HEK293 (cell line): ENCODE measurements around the gene NAP1L1.

Source experiments
- CTCF ChIA-PET: fragments of 350-600 bp; formaldehyde crosslinking; extraction: SDS; loops from one replicate; lab custom pipeline; 2021; ENCODE audit warnings: antibody characterized with exemption; lab: Yijun Ruan, JAX
- POLR2A ChIA-PET: fragments of 300-600 bp; formaldehyde crosslinking; extraction: SDS; loops from one replicate; lab custom pipeline; 2020; ENCODE audit warnings: antibody characterized with exemption, inconsistent platforms; lab: Yijun Ruan, JAX
- H3K27ac ChIP-seq: fragments of 200-500 bp; sonication (Bioruptor generic); 2 replicates; pipeline ENCODE4 v1.5.1; 2014; ENCODE audit warnings: low read depth, low read length, control low read depth, inconsistent platforms; ENCODE audit errors: extremely low read depth
- H3K36me3 ChIP-seq, 2 experiments: fragments of 200-500 bp in 1 of 2; sonication (Bioruptor generic) in 1 of 2; 1 replicate in 1 of 2; 2 replicates in 1 of 2; pipeline ENCODE4 v1.5.1; 2014 to 2017; ENCODE audit warnings: inconsistent platforms in 2 of 2, low read length in 2 of 2; ENCODE audit not compliant: control insufficient read depth in 2 of 2, insufficient read depth in 1 of 2
- H3K4me1 ChIP-seq: fragments of 200-500 bp; sonication (Bioruptor generic); 2 replicates; pipeline ENCODE4 v1.5.1; 2014; ENCODE audit warnings: mild to moderate bottlenecking, low read length, inconsistent platforms; ENCODE audit not compliant: control insufficient read depth, insufficient read depth
- H3K4me3 ChIP-seq: 2 replicates; pipeline ENCODE4 v1.5.1; 2011; ENCODE audit warnings: low read depth, mild to moderate bottlenecking, control low read depth, low read length, moderate library complexity
- H3K9me3 ChIP-seq: fragments of 200-500 bp; sonication (Bioruptor generic); 2 replicates; pipeline ENCODE4 v1.5.1; 2014; ENCODE audit warnings: low read depth, low read length, inconsistent platforms; ENCODE audit not compliant: control insufficient read depth, insufficient read depth
- AEBP2 ChIP-seq: fragments of 450-650 bp; formaldehyde crosslinking; IDR thresholded peaks from 2 replicates; pipeline ENCODE4 v1.5.1; 2016; ENCODE audit warnings: missing biosample characterization, missing genetic modification characterization, borderline replicate concordance
- ATF2 ChIP-seq: fragments of 450-650 bp; formaldehyde crosslinking; IDR thresholded peaks from 2 replicates; pipeline ENCODE4 v1.5.1; 2016; ENCODE audit warnings: missing biosample characterization, missing genetic modification characterization, low read depth
- CTCF ChIP-seq: fragments of 450-650 bp; formaldehyde crosslinking; IDR thresholded peaks from 2 replicates; pipeline ENCODE4 v1.5.1; 2016; ENCODE audit warnings: missing biosample characterization, missing genetic modification characterization
- FEZF1 ChIP-seq: fragments of 450-650 bp; formaldehyde crosslinking; IDR thresholded peaks from 2 replicates; pipeline ENCODE4 v1.5.1; 2016; ENCODE audit warnings: missing biosample characterization, missing genetic modification characterization
- SP2 ChIP-seq: fragments of 450-650 bp; formaldehyde crosslinking; IDR thresholded peaks from 2 replicates; pipeline ENCODE4 v1.5.1; 2016; ENCODE audit warnings: missing biosample characterization, missing genetic modification characterization
- SP7 ChIP-seq: fragments of 450-650 bp; formaldehyde crosslinking; IDR thresholded peaks from 2 replicates; pipeline ENCODE4 v1.5.1; 2016; ENCODE audit warnings: missing biosample characterization, missing genetic modification characterization
- TSHZ1 ChIP-seq: fragments of 450-650 bp; formaldehyde crosslinking; IDR thresholded peaks from 2 replicates; pipeline ENCODE4 v1.5.1; 2016; ENCODE audit warnings: missing biosample characterization, missing genetic modification characterization, borderline replicate concordance
- ZBTB21 ChIP-seq: fragments of 450-650 bp; formaldehyde crosslinking; IDR thresholded peaks from 2 replicates; pipeline ENCODE4 v1.5.1; 2017; ENCODE audit warnings: missing biosample characterization, missing genetic modification characterization
- ZBTB48 ChIP-seq: fragments of 450-650 bp; formaldehyde crosslinking; IDR thresholded peaks from 2 replicates; pipeline ENCODE4 v1.5.1; 2016; ENCODE audit warnings: missing biosample characterization, missing genetic modification characterization
- ZEB2 ChIP-seq: fragments of 450-650 bp; formaldehyde crosslinking; IDR thresholded peaks from 2 replicates; pipeline ENCODE4 v1.5.1; 2016; ENCODE audit warnings: missing biosample characterization, missing genetic modification characterization
- ZNF16 ChIP-seq: fragments of 450-650 bp; formaldehyde crosslinking; IDR thresholded peaks from 2 replicates; pipeline ENCODE4 v1.5.1; 2016; ENCODE audit warnings: low read depth, missing biosample characterization, missing genetic modification characterization
- ZNF2 ChIP-seq: fragments of 450-650 bp; formaldehyde crosslinking; IDR thresholded peaks from 2 replicates; pipeline ENCODE4 v1.5.1; 2016; ENCODE audit warnings: missing biosample characterization, missing genetic modification characterization
- ZNF513 ChIP-seq: fragments of 450-650 bp; IDR thresholded peaks from 2 replicates; pipeline ENCODE4 v1.5.1; 2018; ENCODE audit warnings: missing biosample characterization, missing genetic modification characterization
- ZNF626 ChIP-seq: fragments of 450-650 bp; sonication (Bioruptor Pico); formaldehyde crosslinking; IDR thresholded peaks from 2 replicates; pipeline ENCODE4 v1.5.1; 2018; ENCODE audit warnings: missing biosample characterization, missing genetic modification characterization, inconsistent platforms
- ZNF776 ChIP-seq: fragments of 450-650 bp; formaldehyde crosslinking; IDR thresholded peaks from 2 replicates; pipeline ENCODE4 v1.5.0; 2017; ENCODE audit warnings: missing biosample characterization, missing genetic modification characterization, borderline replicate concordance
- ZNF777 ChIP-seq: fragments of 450-650 bp; formaldehyde crosslinking; IDR thresholded peaks from 2 replicates; pipeline ENCODE4 v1.5.1; 2017; ENCODE audit warnings: missing biosample characterization, missing genetic modification characterization, borderline replicate concordance
- ZSCAN30 ChIP-seq: fragments of 450-650 bp; IDR thresholded peaks from 2 replicates; pipeline ENCODE4 v1.5.1; 2018; ENCODE audit warnings: missing biosample characterization, mild to moderate bottlenecking, missing genetic modification characterization, moderate library complexity

The NAP1L1 gene

GRCh38 chr12:76075448-76075847 is 9.0 kb downstream of the NAP1L1 start:
- Histone ChIP-seq H3K9me3 (no peaks in the 10 kb centered on the region), H3K4me1 (no peaks in the 10 kb centered on the region; the same call in 1 of the 2 replicates), H3K4me3 (no peak overlapping the region), H3K36me3 (peaks cover 4 to 42% of the 10 kb centered on the region in 2 experiments), H3K27ac (no peak overlapping the region)
- TF ChIP-seq TSHZ1, result no peak
- TF ChIP-seq FEZF1 (tag by site-specific recombination), result no peak
- TF ChIP-seq SP2 (tag by site-specific recombination), result no peak
- ChIA-PET CTCF (no interaction called here), POLR2A (no interaction called here)

GRCh38 chr12:76074701-76075336 is 9.7 kb downstream of the NAP1L1 start:
- ChIA-PET POLR2A (no interaction called here), CTCF (interaction anchor here (0.7 kb wide), 1 partner anchor 71 kb away, joined by 3 read pairs; no protein-coding TSS in a partner anchor)
- Histone ChIP-seq H3K4me1 (no peaks in the 10 kb centered on the region), H3K4me3 (no peak overlapping the region), H3K9me3 (no peaks in the 10 kb centered on the region), H3K27ac (no peak overlapping the region), H3K36me3 (peaks cover 4 to 42% of the 10 kb centered on the region in 2 experiments)
- no peak for TF ChIP-seq ATF2 (tag by site-specific recombination)
- TF ChIP-seq ZNF777 (tag by site-specific recombination), result no peak
- no peak for TF ChIP-seq ZBTB21 (tag by site-specific recombination)
- TF ChIP-seq SP2 (tag by site-specific recombination), result no peak
- no peak for TF ChIP-seq CTCF (tag by site-specific recombination)
- TF ChIP-seq ZEB2, result no peak
- no peak for TF ChIP-seq ZNF776 (tag by site-specific recombination)
- TF ChIP-seq ZNF2, result no peak
- no peak for TF ChIP-seq ZNF626
- no peak for TF ChIP-seq TSHZ1
- no peak for TF ChIP-seq ZSCAN30
- TF ChIP-seq AEBP2 (tag by site-specific recombination), result no peak
- no peak for TF ChIP-seq ZBTB48 (tag by site-specific recombination)
- no peak for TF ChIP-seq SP7 (tag by site-specific recombination)
- no peak for TF ChIP-seq ZNF16 (tag by site-specific recombination)
- no peak for TF ChIP-seq ZNF513 (tag by site-specific recombination)
